Lower leg skin (tissue), 4 donors: Measurements from ENCODE around the gene SYT6. TPM values are rescaled to one million over a fixed set of nuclear protein-coding genes. Genes with fewer than 3 reads are reported as not detected.

Source experiments
- DNase-seq, 2 donors: peaks; one replicate each; pipeline ENCODE4 v3.0.0-alpha.2; 2019; ENCODE audit warnings: low spot score in 2 of 2
- H3K4me3 ChIP-seq: fragments of 200-600 bp; sonication (generic); 2 replicates; pipeline ENCODE4 v1.5.1; 2017; ENCODE audit warnings: mild to moderate bottlenecking, low read depth; ENCODE audit not compliant: poor library complexity, severe bottlenecking
- CTCF ChIP-seq, 3 donors: fragments of 450-650 bp; IDR thresholded peaks; one replicate each; pipeline ENCODE4 v1.5.1; 2016; ENCODE audit warnings: antibody characterized with exemption in 3 of 3, mild to moderate bottlenecking in 3 of 3, moderate library complexity in 2 of 3
- POLR2A ChIP-seq, 2 donors: fragments of 450-650 bp; IDR thresholded peaks; one replicate each; pipeline ENCODE4 v1.6.1; 2016 to 2017; ENCODE audit warnings: antibody characterized with exemption in 2 of 2, mild to moderate bottlenecking in 1 of 2, moderate library complexity in 1 of 2
- whole genome bisulfite sequencing, 2 donors: methylation state at CpG; one replicate each; pipeline ENCODE4 v1.1.5; 2018; 5-methylcytosine and 5-hydroxymethylcytosine counted together
- intact Hi-C: fragments of 100-400 bp; cut with DNase I; formaldehyde crosslinking; loops from one replicate; pipeline ENCODE4 v1.15.0; 2023; ENCODE audit warnings: low total_unique reads
- total RNA-seq, 4 donors: library from RNA; depleted of rRNA; stranded (reverse); fragments of >200 nt; gene quantifications; one replicate each; pipeline ENCODE4 v1.1.0, GENCODE V29; 2016

The SYT6 gene
- total RNA-seq, 4 donors from 2014 or later: 0.10 to 4.5 TPM; not detected in 2

- TF ChIP-seq POLR2A (IDR thresholded peaks at IDR 0.05) (no peak), CTCF (IDR thresholded peaks at IDR 0.05) (no peak)
- H3K4me3 ChIP-seq: no peak overlapping the region
- WGBS, 2 donors: 88 to 89% methylated on average over 2 of the region's 2 CpGs
- intact Hi-C loops: no loop called here
- peak in 1 of 2 donors; percentile 23 for DNase-seq
These were observed 9.7 kb downstream of the SYT6 start for GRCh38 chr1:114144016-114144415.

- intact Hi-C loops: no loop called here
- WGBS, 2 donors: 93 to 94% methylated on average over 10 of the region's 10 CpGs
- peak in 1 of 2 donors; percentile 72 for DNase-seq
- H3K4me3 ChIP-seq: no peak overlapping the region
- no peak for TF ChIP-seq POLR2A (IDR thresholded peaks at IDR 0.05)
- no peak for TF ChIP-seq CTCF (IDR thresholded peaks at IDR 0.05)
These were observed 14.1 kb downstream of the SYT6 start for GRCh38 chr1:114139540-114139939.

- TF ChIP-seq POLR2A (IDR thresholded peaks at IDR 0.05): no peak
- TF ChIP-seq CTCF (IDR thresholded peaks at IDR 0.05): no peak
- DNase-seq: no peak
- whole genome bisulfite sequencing, 2 donors: 94 to 96% methylated on average over 15 of the region's 15 CpGs
- no peak overlapping the region for H3K4me3 ChIP-seq
- intact Hi-C loops: no loop called here
These were observed 16.2 kb downstream of the SYT6 start for GRCh38 chr1:114137497-114137896.

GRCh38 chr1:114135786-114136185 lies 17.9 kb downstream of the SYT6 start:
- H3K4me3 ChIP-seq: no peak overlapping the region
- WGBS, 2 donors: 51 to 58% methylated on average over 7 of the region's 7 CpGs
- no peak for DNase-seq
- TF ChIP-seq CTCF (IDR thresholded peaks at IDR 0.05) (no peak), POLR2A (IDR thresholded peaks at IDR 0.05) (no peak)
- intact Hi-C loops: no loop called here

GRCh38 chr1:114134518-114134917 lies 19.2 kb downstream of the SYT6 start:
- 76 to 78% methylated on average over 4 of the region's 4 CpGs for WGBS, 2 donors
- intact Hi-C loops: no loop called here
- H3K4me3 ChIP-seq: no peak overlapping the region
- TF ChIP-seq CTCF (IDR thresholded peaks at IDR 0.05): no peak
- DNase-seq: no peak

GRCh38 chr1:114133129-114133528 lies 20.5 kb downstream of the SYT6 start:
- no peak for DNase-seq
- intact Hi-C loops: no loop called here
- no peak for TF ChIP-seq CTCF (IDR thresholded peaks at IDR 0.05)
- H3K4me3 ChIP-seq: no peak overlapping the region
- 92 to 93% methylated on average over 7 of the region's 7 CpGs for WGBS, 2 donors
